HFFc6 (cell line): ENCODE measurements around the gene ADGRL3. TPM values are rescaled to one million over a fixed set of nuclear protein-coding genes. Genes with fewer than 3 reads are reported as not detected.

Experiments
- DNase-seq: peaks from one replicate; pipeline ENCODE4 v3.0.0-alpha.2; 2018
- H3K27ac Mint-ChIP-seq: 2 replicates; pipeline ENCODE4 v1.8.0; 2020; ENCODE audit warnings: mild to moderate bottlenecking, mixed read lengths
- H3K27me3 Mint-ChIP-seq: 2 replicates; pipeline ENCODE4 v1.8.0; 2021; ENCODE audit warnings: mild to moderate bottlenecking, moderate library complexity, mixed read lengths; ENCODE audit not compliant: insufficient read depth
- H3K36me3 Mint-ChIP-seq: 2 replicates; pipeline ENCODE4 v1.8.0; 2021; ENCODE audit warnings: low read depth, mixed read lengths
- H3K4me1 Mint-ChIP-seq: 2 replicates; pipeline ENCODE4 v1.8.0; 2020; ENCODE audit warnings: low read depth, mixed read lengths
- H3K4me3 Mint-ChIP-seq: 2 replicates; pipeline ENCODE4 v1.8.0; 2020; ENCODE audit warnings: mild to moderate bottlenecking, moderate library complexity, mixed read lengths
- H3K9me3 Mint-ChIP-seq: 2 replicates; pipeline ENCODE4 v1.8.0; 2020; ENCODE audit warnings: mild to moderate bottlenecking, mixed read lengths
- CTCF ChIP-seq: fragments of 200-600 bp; sonication (generic); IDR thresholded peaks from 2 replicates; pipeline ENCODE4 v1.5.0; 2021; ENCODE audit warnings: antibody characterized with exemption, mild to moderate bottlenecking
- total RNA-seq, 6 experiments: library from RNA; stranded (reverse); fragmentation: NEBNext Ultra II Directional; extraction: Animal tissue kit (Norgen Biotek cat#: 25700); gene quantifications; 2 replicates in 1 of 6; 3 replicates in 5 of 6; pipeline ENCODE4 v1.2.3, GENCODE V29; 2021

ADGRL3 gene
- total RNA-seq, 6 experiments from 2014 or later = not detected

- Mint-ChIP-seq H3K4me1 (no peaks in the 10 kb centered on the region), H3K36me3 (no peaks in the 10 kb centered on the region), H3K27me3 (no peaks in the 10 kb centered on the region), H3K27ac (no peak overlapping the region), H3K4me3 (no peak overlapping the region), H3K9me3 (no peaks in the 10 kb centered on the region)
- TF ChIP-seq CTCF = no peak
- no peak for DNase-seq
Measured at GRCh38 chr4:61175495-61175894, 24.6 kb upstream of the ADGRL3 start.

GRCh38 chr4:61177367-61177766 lies 22.8 kb upstream of the ADGRL3 start:
- Mint-ChIP-seq H3K9me3 (peaks cover 4% of the 10 kb centered on the region; the same call in 1 of the 2 replicates), H3K27ac (no peak overlapping the region), H3K27me3 (no peaks in the 10 kb centered on the region), H3K4me1 (no peaks in the 10 kb centered on the region), H3K4me3 (no peak overlapping the region), H3K36me3 (no peaks in the 10 kb centered on the region)
- TF ChIP-seq CTCF = no peak
- no peak for DNase-seq

- Mint-ChIP-seq H3K4me3 (no peak overlapping the region), H3K4me1 (no peaks in the 10 kb centered on the region), H3K27me3 (no peaks in the 10 kb centered on the region), H3K27ac (no peak overlapping the region), H3K9me3 (peaks cover 16% of the 10 kb centered on the region), H3K36me3 (0 out of 2 replicates have a peak, but pooled peaks cover 4% of the 10 kb centered on the region)
- no peak for DNase-seq
- no peak for TF ChIP-seq CTCF
Measured at GRCh38 chr4:61180405-61180804, 19.7 kb upstream of the ADGRL3 start.

GRCh38 chr4:61182915-61183314 lies 17.2 kb upstream of the ADGRL3 start:
- TF ChIP-seq CTCF = no peak
- H3K27ac Mint-ChIP-seq = no peak overlapping the region
- peaks cover 18% of the 10 kb centered on the region for H3K9me3 Mint-ChIP-seq
- no peaks in the 10 kb centered on the region for H3K27me3 Mint-ChIP-seq
- no peaks in the 10 kb centered on the region for H3K4me1 Mint-ChIP-seq
- no peak overlapping the region for H3K4me3 Mint-ChIP-seq
- H3K36me3 Mint-ChIP-seq = 0 out of 2 replicates have a peak, but pooled peaks cover 4% of the 10 kb centered on the region
- DNase-seq = no peak

GRCh38 chr4:61185288-61185687 lies 14.8 kb upstream of the ADGRL3 start:
- Mint-ChIP-seq H3K4me3 (no peak overlapping the region), H3K4me1 (no peaks in the 10 kb centered on the region), H3K27me3 (no peaks in the 10 kb centered on the region), H3K9me3 (peaks cover 18% of the 10 kb centered on the region), H3K36me3 (peaks cover 4% of the 10 kb centered on the region; the same call in 1 of the 2 replicates), H3K27ac (no peak overlapping the region)
- TF ChIP-seq CTCF = no peak
- DNase-seq = no peak

- peaks cover 4% of the 10 kb centered on the region for H3K9me3 Mint-ChIP-seq
- H3K27ac Mint-ChIP-seq = no peak overlapping the region
- no peak for TF ChIP-seq CTCF
- H3K4me1 Mint-ChIP-seq = no peaks in the 10 kb centered on the region
- no peaks in the 10 kb centered on the region; the same call in 1 of the 2 replicates for H3K27me3 Mint-ChIP-seq
- no peaks in the 10 kb centered on the region; the same call in 1 of the 2 replicates for H3K36me3 Mint-ChIP-seq
- no peak overlapping the region for H3K4me3 Mint-ChIP-seq
- DNase-seq = no peak
Measured at GRCh38 chr4:61192392-61192791, 7.7 kb upstream of the ADGRL3 start.
